HepG2 (cell line): ENCODE measurements around the gene RAB3D. TPM values are rescaled to one million over a fixed set of nuclear protein-coding genes. Genes with fewer than 3 reads are reported as not detected.

ENCODE experiments used
- AHR ChIP-seq: IDR thresholded peaks from 2 replicates; pipeline ENCODE4 v1.6.1; 2018; ENCODE audit warnings: missing genetic modification reagents, missing compliant biosample characterization
- CHD2 ChIP-seq: IDR thresholded peaks from 2 replicates; pipeline ENCODE4 v1.6.1; 2011; ENCODE audit warnings: low read depth, low read length, improper control_type of control experiment
- HHEX ChIP-seq: IDR thresholded peaks from 2 replicates; pipeline ENCODE4 v1.6.1; 2016; ENCODE audit warnings: control low read depth
- PTBP1 ChIP-seq: fragments of 200-400 bp; formaldehyde crosslinking; IDR thresholded peaks from 2 replicates; pipeline ENCODE4 v1.6.1; 2018; ENCODE audit warnings: low read length, low read depth; ENCODE audit not compliant: poor library complexity, severe bottlenecking
- ZNF160 ChIP-seq: sonication (generic); formaldehyde crosslinking; IDR thresholded peaks from 2 replicates; pipeline ENCODE4 v1.8.0; 2022; ENCODE audit warnings: mild to moderate bottlenecking, inconsistent platforms, missing genetic modification reagents
- ZNF207 ChIP-seq: fragments of 450-650 bp; IDR thresholded peaks from 2 replicates; pipeline ENCODE4 v1.6.1; 2016; ENCODE audit warnings: antibody characterized with exemption, borderline replicate concordance
- ZNF430 ChIP-seq: sonication (generic); formaldehyde crosslinking; IDR thresholded peaks from 2 replicates; pipeline ENCODE4 v1.9.0; 2021; ENCODE audit warnings: mild to moderate bottlenecking, missing genetic modification reagents
- ZNF432 ChIP-seq: sonication (generic); formaldehyde crosslinking; IDR thresholded peaks from 2 replicates; pipeline ENCODE4 v1.5.0; 2020; ENCODE audit warnings: missing genetic modification reagents, mild to moderate bottlenecking, borderline replicate concordance
- ZNF577 ChIP-seq: sonication (generic); formaldehyde crosslinking; IDR thresholded peaks from 2 replicates; pipeline ENCODE4 v1.4.0; 2020; ENCODE audit warnings: mild to moderate bottlenecking, low read depth, missing genetic modification reagents, borderline replicate concordance
- ZNF674 ChIP-seq: sonication (generic); formaldehyde crosslinking; IDR thresholded peaks from 2 replicates; pipeline ENCODE4 v1.5.0; 2020; ENCODE audit warnings: low read depth, mild to moderate bottlenecking, missing genetic modification reagents
- polyA plus RNA-seq, 8 experiments: library from polyadenylated mRNA; depleted of rRNA in 3 of 8; stranded (reverse) in 7 of 8; unstranded in 1 of 8; fragments of >200 nt; fragmentation: Illumina TruSeq in 4 of 8; extraction: Trizol in 4 of 8; gene quantifications; 2 replicates each; pipeline versions ENCODE4 v1.2.1 to v1.2.3, GENCODE V29; 2011 to 2016; ENCODE audit warnings: low read depth in 4 of 8, missing spikeins in 1 of 8, mixed read lengths in 1 of 8; ENCODE audit not compliant: insufficient read depth in 1 of 8
- total RNA-seq, 5 experiments: library from RNA; depleted of rRNA; stranded (reverse); fragments of >200 nt; fragmentation: Illumina TruSeq; extraction: Trizol; gene quantifications; 2 replicates each; pipeline ENCODE4 v1.2.3, GENCODE V29; 2016; ENCODE audit warnings: low read depth in 1 of 5
- TF ChIP-seq, protein P1 (sequence below), 2 experiments: fragments of 450-650 bp in 1 of 2; sonication (generic) in 1 of 2; formaldehyde crosslinking in 1 of 2; IDR thresholded peaks; 2 replicates each; pipeline versions ENCODE4 v1.6.1 to v1.8.0; 2016 to 2022; ENCODE audit warnings: antibody characterized with exemption in 1 of 2, mild to moderate bottlenecking in 1 of 2, missing genetic modification reagents in 1 of 2
- TF ChIP-seq, protein P2 (sequence below): IDR thresholded peaks from 2 replicates; pipeline ENCODE4 v1.6.1; 2018; ENCODE audit warnings: missing genetic modification reagents

RAB3D gene
- total and polyA plus RNA-seq, 2 of the 13 experiments (the other 11 are each of a cell fraction or from before 2014, with no cell fraction given): 2.0 to 16.1 TPM

DNA sequence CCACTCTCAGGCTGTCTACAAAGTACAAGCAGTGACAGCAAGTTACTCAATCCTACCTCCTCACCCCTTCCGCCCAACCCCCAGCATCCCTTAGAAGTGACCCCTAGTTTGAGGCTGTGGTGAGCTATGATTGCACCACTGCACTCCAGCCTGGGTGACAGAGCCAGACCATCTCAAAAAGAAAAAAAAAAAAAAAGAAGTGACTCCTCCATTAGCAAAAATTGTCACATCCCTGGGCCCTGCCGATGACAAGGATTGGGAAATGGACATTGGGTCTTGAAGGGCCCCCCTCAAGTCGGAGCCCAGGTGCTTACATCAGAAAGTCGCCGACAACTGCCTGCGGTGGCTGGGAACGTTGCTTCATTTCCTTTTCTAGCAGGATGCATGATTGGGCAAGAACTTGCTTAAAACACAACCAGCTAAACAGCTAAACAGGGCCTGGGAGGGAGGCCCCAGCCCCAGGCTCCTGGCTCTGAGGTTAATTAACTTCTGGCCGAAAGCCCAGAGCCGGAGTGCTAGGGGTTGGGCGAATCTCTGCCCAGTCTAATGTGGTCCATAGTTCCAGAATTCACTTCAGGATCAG is 15.3 kb downstream of the RAB3D start (continued):
- TF ChIP-seq, protein P1, sequence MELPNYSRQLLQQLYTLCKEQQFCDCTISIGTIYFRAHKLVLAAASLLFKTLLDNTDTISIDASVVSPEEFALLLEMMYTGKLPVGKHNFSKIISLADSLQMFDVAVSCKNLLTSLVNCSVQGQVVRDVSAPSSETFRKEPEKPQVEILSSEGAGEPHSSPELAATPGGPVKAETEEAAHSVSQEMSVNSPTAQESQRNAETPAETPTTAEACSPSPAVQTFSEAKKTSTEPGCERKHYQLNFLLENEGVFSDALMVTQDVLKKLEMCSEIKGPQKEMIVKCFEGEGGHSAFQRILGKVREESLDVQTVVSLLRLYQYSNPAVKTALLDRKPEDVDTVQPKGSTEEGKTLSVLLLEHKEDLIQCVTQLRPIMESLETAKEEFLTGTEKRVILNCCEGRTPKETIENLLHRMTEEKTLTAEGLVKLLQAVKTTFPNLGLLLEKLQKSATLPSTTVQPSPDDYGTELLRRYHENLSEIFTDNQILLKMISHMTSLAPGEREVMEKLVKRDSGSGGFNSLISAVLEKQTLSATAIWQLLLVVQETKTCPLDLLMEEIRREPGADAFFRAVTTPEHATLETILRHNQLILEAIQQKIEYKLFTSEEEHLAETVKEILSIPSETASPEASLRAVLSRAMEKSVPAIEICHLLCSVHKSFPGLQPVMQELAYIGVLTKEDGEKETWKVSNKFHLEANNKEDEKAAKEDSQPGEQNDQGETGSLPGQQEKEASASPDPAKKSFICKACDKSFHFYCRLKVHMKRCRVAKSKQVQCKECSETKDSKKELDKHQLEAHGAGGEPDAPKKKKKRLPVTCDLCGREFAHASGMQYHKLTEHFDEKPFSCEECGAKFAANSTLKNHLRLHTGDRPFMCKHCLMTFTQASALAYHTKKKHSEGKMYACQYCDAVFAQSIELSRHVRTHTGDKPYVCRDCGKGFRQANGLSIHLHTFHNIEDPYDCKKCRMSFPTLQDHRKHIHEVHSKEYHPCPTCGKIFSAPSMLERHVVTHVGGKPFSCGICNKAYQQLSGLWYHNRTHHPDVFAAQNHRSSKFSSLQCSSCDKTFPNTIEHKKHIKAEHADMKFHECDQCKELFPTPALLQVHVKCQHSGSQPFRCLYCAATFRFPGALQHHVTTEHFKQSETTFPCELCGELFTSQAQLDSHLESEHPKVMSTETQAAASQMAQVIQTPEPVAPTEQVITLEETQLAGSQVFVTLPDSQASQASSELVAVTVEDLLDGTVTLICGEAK (IDR thresholded peaks at IDR 0.05): no peak
- TF ChIP-seq, protein P1 (CRISPR knock-in tag; IDR thresholded peaks at IDR 0.05): no peak
- TF ChIP-seq HHEX (CRISPR knock-in tag) (no peak), ZNF674 (CRISPR knock-in tag) (no peak), ZNF207 (no peak), ZNF432 (no peak), CHD2 (no peak), ZNF160 (CRISPR knock-in tag) (no peak), AHR (CRISPR knock-in tag) (no peak), PTBP1 (no peak), ZNF577 (CRISPR knock-in tag) (no peak), ZNF430 (CRISPR knock-in tag) (no peak)
- TF ChIP-seq, protein P2, sequence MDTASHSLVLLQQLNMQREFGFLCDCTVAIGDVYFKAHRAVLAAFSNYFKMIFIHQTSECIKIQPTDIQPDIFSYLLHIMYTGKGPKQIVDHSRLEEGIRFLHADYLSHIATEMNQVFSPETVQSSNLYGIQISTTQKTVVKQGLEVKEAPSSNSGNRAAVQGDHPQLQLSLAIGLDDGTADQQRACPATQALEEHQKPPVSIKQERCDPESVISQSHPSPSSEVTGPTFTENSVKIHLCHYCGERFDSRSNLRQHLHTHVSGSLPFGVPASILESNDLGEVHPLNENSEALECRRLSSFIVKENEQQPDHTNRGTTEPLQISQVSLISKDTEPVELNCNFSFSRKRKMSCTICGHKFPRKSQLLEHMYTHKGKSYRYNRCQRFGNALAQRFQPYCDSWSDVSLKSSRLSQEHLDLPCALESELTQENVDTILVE (CRISPR knock-in tag): peak; percentile 77
